ENCODE data around the gene CDH23. TPM values are rescaled to one million over a fixed set of nuclear protein-coding genes. Genes with fewer than 3 reads are reported as not detected.

The CDH23 gene
- total RNA-seq, 1 experiment from 2014 or later = 0.34 TPM

- Histone ChIP-seq H3K9me3 (no peaks in the 10 kb centered on the region), H3K4me1 (no peaks in the 10 kb centered on the region), H3K4me3 (ENCODE audit: low read depth, low read length) (no peak overlapping the region), H3K36me3 (ENCODE audit: control insufficient read depth, insufficient read depth, low read length) (no peaks in the 10 kb centered on the region), H3K27me3 (replicated peaks; ENCODE audit: control insufficient read depth, insufficient read depth, low read length) (no peaks in the 10 kb centered on the region)
- Mint-ChIP-seq H3K4me1 (ENCODE audit: low read depth, unreplicated experiment) (no peaks in the 10 kb centered on the region), H3K36me3 (ENCODE audit: insufficient read depth, unreplicated experiment) (no peaks in the 10 kb centered on the region), H3K4me3 (ENCODE audit: unreplicated experiment) (no peak overlapping the region), H3K27ac (ENCODE audit: unreplicated experiment) (no peak overlapping the region), H3K9me3 (ENCODE audit: unreplicated experiment) (no peaks in the 10 kb centered on the region), H3K27me3 (ENCODE audit: insufficient read depth, unreplicated experiment) (peaks cover 9% of the 10 kb centered on the region)
- intact Hi-C loops (cut with micrococcal nuclease; ENCODE audit: unreplicated experiment) = no loop called here
- ChIA-PET CTCF (interaction anchor here (0.7 kb wide), 1 partner anchor 255 kb away, joined by 3 read pairs; the partner anchor contains the start of gene SLC29A3), POLR2A (no interaction called here)
- TF ChIP-seq CTCF (IDR thresholded peaks at IDR 0.05; ENCODE audit: insufficient read depth in 1 of 2, low read depth in 1 of 2, low read length in 1 of 2, severe bottlenecking in 1 of 2, unreplicated experiment in 1 of 2) = no peak
- DNase-seq = no peak
- no TSS peak for BruUV-seq (replicated peaks)
These were observed 177.1 kb downstream of the CDH23 start for GRCh38 chr10:71573562-71574518.

GRCh38 chr10:71575451-71575850, 178.7 kb downstream of the CDH23 start:
- H3K27me3 ChIP-seq (replicated peaks; ENCODE audit: control insufficient read depth, insufficient read depth, low read length) = no peaks in the 10 kb centered on the region
- H3K4me1 ChIP-seq = no peaks in the 10 kb centered on the region
- ChIA-PET CTCF (interaction anchor here (1.1 kb wide), 1 partner anchor 255 kb away, joined by 3 read pairs; no protein-coding TSS in a partner anchor), POLR2A (no interaction called here)
- no peak overlapping the region for H3K4me3 ChIP-seq (ENCODE audit: low read depth, low read length)
- H3K27ac Mint-ChIP-seq (ENCODE audit: unreplicated experiment) = no peak overlapping the region
- no peak overlapping the region for H3K4me3 Mint-ChIP-seq (ENCODE audit: unreplicated experiment)
- H3K36me3 Mint-ChIP-seq (ENCODE audit: insufficient read depth, unreplicated experiment) = no peaks in the 10 kb centered on the region
- H3K9me3 ChIP-seq = no peaks in the 10 kb centered on the region
- no TSS peak for BruUV-seq (replicated peaks)
- no peaks in the 10 kb centered on the region for H3K9me3 Mint-ChIP-seq (ENCODE audit: unreplicated experiment)
- intact Hi-C loops (cut with micrococcal nuclease; ENCODE audit: unreplicated experiment) = no loop called here
- no peak for TF ChIP-seq CTCF (IDR thresholded peaks at IDR 0.05; ENCODE audit: insufficient read depth in 1 of 2, low read depth in 1 of 2, low read length in 1 of 2, severe bottlenecking in 1 of 2, unreplicated experiment in 1 of 2)
- H3K36me3 ChIP-seq (ENCODE audit: control insufficient read depth, insufficient read depth, low read length) = no peaks in the 10 kb centered on the region
- no peak for DNase-seq
- peaks cover 9% of the 10 kb centered on the region for H3K27me3 Mint-ChIP-seq (ENCODE audit: insufficient read depth, unreplicated experiment)
- no peaks in the 10 kb centered on the region for H3K4me1 Mint-ChIP-seq (ENCODE audit: low read depth, unreplicated experiment)

- H3K4me1 Mint-ChIP-seq (ENCODE audit: low read depth, unreplicated experiment) = no peaks in the 10 kb centered on the region
- no peaks in the 10 kb centered on the region for H3K9me3 ChIP-seq
- no peaks in the 10 kb centered on the region for H3K9me3 Mint-ChIP-seq (ENCODE audit: unreplicated experiment)
- POLR2A ChIA-PET = no interaction called here
- no peak overlapping the region for H3K4me3 Mint-ChIP-seq (ENCODE audit: unreplicated experiment)
- no peaks in the 10 kb centered on the region for H3K36me3 ChIP-seq (ENCODE audit: control insufficient read depth, insufficient read depth, low read length)
- CTCF ChIA-PET = interaction anchor here (0.7 to 1.1 kb wide), 2 partner anchors 224 to 256 kb away, joined by 3 to 5 read pairs; no protein-coding TSS in a partner anchor
- no peaks in the 10 kb centered on the region for H3K4me1 ChIP-seq
- no peak overlapping the region for H3K27ac Mint-ChIP-seq (ENCODE audit: unreplicated experiment)
- TF ChIP-seq CTCF (IDR thresholded peaks at IDR 0.05; ENCODE audit: insufficient read depth in 1 of 2, low read depth in 1 of 2, low read length in 1 of 2, severe bottlenecking in 1 of 2, unreplicated experiment in 1 of 2) = no peak
- no peaks in the 10 kb centered on the region for H3K36me3 Mint-ChIP-seq (ENCODE audit: insufficient read depth, unreplicated experiment)
- no peak overlapping the region for H3K4me3 ChIP-seq (ENCODE audit: low read depth, low read length)
- H3K27me3 ChIP-seq (replicated peaks; ENCODE audit: control insufficient read depth, insufficient read depth, low read length) = no peaks in the 10 kb centered on the region
- intact Hi-C loops (cut with micrococcal nuclease; ENCODE audit: unreplicated experiment) = no loop called here
- DNase-seq = no peak
- H3K27me3 Mint-ChIP-seq (ENCODE audit: insufficient read depth, unreplicated experiment) = peaks cover 9% of the 10 kb centered on the region
- BruUV-seq (replicated peaks) = no TSS peak
These were observed 179.4 kb downstream of the CDH23 start for GRCh38 chr10:71575934-71576801.

Data from Caco-2 (cell line).